DMS79 treated with DMSO at 0.1 percent for 48 hours (cell line): ENCODE data around the gene SLAMF7.

Experiments used
- DNase-seq: peaks from one replicate; lab custom pipeline; 2025; lab: John Stamatoyannopoulos, UW

The SLAMF7 gene

DNA sequence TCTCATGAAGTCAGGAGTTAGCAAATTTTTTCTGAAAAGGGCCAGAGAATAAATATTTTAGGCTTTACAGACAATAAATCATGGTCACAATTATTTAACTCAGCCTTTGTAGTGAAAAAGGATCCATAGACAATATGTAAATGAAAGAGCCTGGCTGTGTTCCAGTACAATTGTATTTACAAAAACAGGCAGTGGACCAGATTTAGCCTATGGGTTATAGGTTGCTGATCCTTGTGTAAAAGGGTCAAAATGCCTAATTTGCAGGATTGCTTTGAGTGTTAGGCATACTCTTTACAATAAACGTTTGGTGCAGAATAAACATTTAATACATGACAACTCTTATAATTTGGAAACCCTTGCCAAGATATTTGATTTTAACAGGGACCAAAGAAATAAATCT lies 6.5 kb downstream of the SLAMF7 start:
- DNase-seq: no peak

DNA sequence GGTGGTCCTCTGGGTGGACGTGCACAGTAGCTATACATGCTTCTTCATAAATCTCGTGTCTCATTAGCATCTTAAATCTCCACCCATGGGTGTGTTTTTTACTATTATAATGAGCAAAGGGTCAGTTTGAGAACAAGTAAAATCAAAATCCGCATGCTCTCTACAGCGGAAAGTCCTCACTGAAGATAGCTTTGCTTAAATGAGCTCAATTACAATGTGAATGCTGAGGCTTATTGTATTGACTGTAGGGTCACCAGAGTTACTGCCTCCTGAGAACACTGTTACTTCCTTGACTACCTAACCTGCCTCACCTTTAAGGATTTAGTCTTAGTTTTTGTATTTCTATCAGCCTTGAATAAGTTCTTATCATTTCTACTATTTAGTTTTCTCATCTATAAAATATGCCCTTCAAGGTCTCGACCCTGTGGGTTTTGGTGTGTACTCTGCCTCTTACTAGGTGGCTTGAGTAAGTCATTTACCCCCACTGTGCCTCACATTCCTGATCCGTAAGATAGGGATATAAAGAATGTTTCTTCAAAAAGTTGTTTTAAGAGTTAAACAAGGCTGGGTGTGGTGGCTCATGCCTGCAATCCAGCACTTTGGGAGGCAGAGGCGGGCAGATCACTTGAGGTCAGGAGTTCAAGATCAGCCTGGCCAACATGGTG lies 7.9 kb downstream of the SLAMF7 start:
- no peak for DNase-seq

DNA sequence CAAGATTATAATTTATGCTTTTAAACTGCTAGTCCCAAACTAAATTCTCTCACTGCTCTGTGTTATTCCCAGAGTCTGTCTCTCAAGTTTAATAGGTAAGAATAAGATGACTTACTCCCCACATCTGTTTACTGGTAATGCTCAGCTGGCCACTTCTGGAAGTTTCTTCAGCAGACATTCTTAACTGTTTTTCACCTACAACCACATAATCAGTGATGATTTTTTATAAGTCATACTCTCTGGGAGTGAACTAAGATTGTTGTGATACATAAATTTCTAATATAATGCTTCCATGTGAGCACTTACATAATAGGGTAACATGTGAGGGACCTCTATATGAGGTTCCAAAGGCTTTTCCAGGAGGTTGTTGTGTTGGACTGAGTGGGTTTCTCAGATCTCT lies 8.7 kb downstream of the SLAMF7 start:
- no peak for DNase-seq

DNA sequence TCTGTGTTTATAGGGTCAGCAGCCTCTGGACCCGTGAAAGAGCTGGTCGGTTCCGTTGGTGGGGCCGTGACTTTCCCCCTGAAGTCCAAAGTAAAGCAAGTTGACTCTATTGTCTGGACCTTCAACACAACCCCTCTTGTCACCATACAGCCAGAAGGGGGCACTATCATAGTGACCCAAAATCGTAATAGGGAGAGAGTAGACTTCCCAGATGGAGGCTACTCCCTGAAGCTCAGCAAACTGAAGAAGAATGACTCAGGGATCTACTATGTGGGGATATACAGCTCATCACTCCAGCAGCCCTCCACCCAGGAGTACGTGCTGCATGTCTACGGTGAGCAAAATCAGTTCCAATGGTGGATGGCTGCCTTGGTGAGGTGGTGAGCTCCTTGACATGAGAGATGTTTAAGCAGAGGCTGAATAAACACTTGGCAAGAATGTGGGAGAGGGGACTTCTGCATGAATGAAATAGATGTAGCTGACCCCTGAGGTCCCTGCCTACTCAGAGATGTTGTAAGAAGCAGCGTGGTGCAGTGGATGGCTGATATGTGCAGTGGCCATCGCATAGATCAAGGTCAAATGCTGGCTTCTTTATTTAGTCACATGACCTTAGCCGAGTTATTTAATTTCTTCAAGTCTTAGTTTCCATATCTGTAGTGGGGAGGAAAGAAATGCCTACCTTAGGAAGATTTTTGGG lies 9.3 kb downstream of the SLAMF7 start:
- no peak for DNase-seq

GRCh38 chr1:160748878-160749269 lies 9.8 kb downstream of the SLAMF7 start:
- no peak for DNase-seq

GRCh38 chr1:160750608-160751007 lies 11.6 kb downstream of the SLAMF7 start:
- DNase-seq: no peak

GRCh38 chr1:160752406-160752805 lies 13.4 kb downstream of the SLAMF7 start:
- no peak for DNase-seq

DNA sequence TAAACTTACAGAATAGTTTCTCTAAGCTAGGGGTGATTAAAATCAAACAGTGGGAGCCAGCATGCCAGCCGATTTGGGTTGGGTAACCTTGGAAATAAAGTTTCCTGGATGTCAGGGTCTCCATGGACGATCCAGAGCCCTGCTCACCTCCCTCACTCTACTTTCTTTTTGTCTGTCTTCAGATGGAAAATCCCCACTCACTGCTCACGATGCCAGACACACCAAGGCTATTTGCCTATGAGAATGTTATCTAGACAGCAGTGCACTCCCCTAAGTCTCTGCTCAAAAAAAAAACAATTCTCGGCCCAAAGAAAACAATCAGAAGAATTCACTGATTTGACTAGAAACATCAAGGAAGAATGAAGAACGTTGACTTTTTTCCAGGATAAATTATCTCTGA lies 13.9 kb downstream of the SLAMF7 start:
- no peak for DNase-seq

DNA sequence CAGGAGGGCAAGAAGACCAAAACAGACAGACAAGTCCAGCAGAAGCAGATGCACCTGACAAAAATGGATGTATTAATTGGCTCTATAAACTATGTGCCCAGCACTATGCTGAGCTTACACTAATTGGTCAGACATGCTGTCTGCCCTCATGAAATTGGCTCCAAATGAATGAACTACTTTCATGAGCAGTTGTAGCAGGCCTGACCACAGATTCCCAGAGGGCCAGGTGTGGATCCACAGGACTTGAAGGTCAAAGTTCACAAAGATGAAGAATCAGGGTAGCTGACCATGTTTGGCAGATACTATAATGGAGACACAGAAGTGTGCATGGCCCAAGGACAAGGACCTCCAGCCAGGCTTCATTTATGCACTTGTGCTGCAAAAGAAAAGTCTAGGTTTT lies 14.5 kb downstream of the SLAMF7 start:
- no peak for DNase-seq

DNA sequence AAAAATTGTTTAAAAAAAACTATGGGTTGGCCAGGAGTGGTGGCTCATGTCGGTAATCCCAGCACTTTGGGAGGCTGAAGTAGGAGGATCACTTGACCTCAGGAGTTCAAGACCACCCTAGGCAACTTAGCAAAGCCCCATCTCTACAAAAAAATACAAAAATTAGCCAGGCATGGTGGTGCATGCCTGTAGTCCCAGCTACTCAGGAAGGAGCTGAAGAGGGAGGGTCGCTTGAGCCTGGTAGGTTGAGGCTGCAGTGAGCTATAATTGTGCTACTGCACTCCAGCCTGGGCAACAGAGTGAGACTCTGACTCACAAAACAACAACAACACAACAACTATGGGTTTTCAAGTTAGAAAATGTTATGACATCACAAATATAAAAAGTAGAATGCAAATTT lies 16.4 kb downstream of the SLAMF7 start:
- no peak for DNase-seq

- no peak for DNase-seq
Observed at GRCh38 chr1:160755911-160756848, 17.1 kb downstream of the SLAMF7 start.

DNA sequence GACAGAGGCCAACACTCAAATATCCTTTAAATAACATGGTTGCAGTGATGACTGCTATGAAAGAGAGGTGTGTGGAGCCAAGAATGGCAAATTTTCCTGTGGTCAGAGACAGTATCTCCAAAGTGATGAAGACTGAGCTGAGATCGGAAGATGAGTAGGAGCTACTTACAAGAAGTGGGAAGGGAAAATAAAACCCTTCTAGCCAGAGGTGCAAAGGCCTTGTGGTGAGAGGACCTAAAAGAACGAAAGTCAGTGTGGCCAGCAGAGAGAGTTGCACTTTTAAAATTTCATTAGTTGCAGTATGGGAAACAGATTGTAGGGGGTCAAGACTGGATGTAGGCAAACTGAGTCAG lies 17.8 kb downstream of the SLAMF7 start:
- no peak for DNase-seq

DNA sequence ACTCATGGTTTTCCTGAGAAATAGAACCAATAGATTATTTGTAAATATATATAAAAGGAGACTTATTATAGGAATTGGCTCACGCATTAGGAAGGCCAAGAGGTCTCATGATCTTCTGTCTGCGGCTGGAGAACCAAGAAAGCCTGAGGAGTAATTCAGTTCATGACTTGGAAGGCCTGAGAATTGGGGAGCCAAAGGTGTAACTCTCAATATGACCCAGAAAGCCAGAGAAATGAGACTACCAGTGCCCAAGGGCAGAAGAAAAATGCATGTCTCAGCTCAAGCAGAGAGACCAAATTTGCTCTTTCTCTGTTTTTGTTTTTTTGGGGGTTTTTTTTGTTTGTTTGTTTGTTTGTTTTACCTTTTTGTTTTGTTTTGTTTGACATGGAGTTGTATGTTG lies 19.5 kb downstream of the SLAMF7 start:
- no peak for DNase-seq

DNA sequence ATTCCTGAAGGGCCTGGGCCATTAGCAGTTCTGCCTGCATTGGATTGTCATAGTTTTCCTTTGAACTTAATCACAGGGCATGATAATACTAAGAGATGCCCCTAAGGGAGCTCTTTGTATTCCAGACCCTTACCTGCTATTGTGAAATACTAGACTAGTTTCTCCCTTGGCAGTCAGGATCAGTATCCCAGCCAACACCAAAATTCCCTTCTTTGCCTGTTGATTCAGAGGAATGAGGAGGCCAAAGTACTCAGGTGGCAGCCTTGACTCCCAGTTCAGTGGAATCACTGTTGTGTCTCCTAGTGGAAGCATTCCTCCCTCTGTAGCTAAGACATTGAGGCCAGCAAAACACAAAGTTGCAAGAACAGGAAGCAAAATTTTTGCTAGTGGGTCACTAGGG lies 20.7 kb downstream of the SLAMF7 start:
- no peak for DNase-seq

GRCh38 chr1:160761046-160761445 lies 22.0 kb downstream of the SLAMF7 start:
- no peak for DNase-seq

DNA sequence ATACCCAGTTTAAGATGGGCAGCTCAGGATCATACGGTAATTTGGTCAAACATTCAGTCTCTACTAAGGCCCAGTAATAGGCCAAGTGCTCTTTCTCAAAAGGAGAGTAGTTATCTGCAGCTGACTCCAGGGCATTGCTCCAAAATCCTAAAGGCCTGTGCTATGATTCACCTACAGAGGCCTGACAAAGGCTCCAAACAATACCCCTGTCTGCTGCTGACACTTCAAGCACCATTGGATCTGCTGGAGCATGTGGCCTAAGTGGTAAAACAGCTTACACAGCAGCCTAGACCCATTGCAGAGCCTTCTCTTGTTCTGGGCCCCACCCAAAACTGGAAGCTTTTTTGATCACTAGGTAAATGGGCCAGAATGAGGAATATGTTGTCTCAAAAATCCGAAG lies 22.8 kb downstream of the SLAMF7 start:
- no peak for DNase-seq

DNA sequence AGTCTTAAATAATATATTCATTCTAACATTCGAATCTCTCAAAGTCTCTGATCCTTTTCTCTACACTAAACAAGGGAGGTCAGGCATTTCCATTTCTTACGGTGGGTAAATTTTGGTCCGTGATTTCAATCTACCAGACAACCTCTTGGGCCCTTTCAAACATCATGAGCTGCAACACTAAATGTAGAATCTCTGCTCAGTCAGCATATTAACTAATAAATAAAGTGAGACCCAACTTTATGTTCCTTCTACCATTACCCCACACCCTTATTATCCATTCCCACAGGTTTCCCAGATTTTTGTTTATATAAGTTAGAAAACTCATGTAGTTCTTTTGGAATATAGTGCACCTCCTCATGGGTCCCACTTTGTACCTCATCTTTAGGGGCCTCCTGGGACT lies 24.9 kb downstream of the SLAMF7 start:
- DNase-seq: no peak

DNA sequence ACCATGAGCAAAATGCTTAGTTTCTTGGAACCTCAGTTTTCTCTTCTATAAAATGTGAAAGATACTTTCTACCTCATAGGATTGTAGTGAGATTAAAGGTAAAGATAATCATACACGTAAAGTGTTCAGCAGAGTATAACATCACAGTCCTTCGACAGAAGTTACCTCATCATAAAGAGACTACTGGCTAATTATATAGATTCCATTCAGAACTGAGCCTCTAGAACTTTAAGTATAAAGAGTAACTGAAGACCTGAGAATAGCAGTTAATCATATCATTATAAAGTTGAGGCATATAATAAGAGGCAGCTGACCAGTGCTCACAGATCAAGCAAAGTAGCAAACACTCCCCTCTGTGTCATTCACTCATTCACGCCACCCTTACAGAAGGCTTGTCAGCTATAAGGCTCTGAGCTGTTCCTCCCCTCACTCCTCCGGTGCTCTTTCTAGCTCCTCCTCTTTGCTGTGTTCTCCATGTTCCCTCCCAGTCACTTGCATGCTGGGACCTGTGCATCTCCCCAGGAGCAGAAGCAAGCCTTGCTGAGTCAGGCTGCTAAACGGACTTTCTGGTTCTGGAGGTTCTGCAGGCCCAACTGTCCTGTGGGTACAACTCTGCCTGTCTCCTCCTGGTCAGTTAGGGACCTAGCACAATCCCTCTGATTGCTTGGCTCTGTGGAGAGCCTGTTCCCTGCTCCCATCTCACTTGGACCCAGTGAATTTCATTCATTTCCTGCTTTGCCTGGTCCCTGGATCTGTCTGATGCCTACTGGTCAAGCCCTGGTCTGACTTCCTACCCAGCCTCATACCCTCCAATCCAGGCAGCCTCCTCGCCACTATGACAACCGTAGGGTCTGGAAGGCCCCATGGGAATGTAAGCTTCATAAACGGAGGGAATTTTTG lies 28.6 kb downstream of the SLAMF7 start:
- no peak for DNase-seq

GRCh38 chr1:160768295-160768657 lies 29.2 kb downstream of the SLAMF7 start:
- no peak for DNase-seq

DNA sequence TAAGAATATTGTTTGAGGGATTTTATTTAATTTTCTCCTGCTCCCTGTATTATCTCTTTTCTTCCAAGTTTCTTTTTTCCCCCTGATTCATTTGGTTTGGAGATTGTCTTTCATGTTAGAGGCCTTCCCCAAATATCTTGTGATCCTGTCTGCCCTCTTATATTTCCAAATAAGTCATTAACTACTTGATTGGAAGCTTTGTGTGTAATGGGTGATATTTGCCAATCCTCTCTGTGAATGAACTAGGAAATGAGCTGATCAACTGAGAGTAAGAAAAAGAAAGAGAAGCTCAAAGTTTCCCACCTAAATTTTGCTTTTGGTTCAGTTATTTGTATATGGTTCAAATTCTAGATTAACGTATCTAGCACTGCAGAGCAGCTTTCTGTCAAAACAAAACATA lies 33.3 kb downstream of the SLAMF7 start:
- no peak for DNase-seq

GRCh38 chr1:160773093-160773492 lies 34.0 kb downstream of the SLAMF7 start:
- DNase-seq: no peak
